HG02852 (cell line): ENCODE results near the gene PRR3.

Source experiments
- ATAC-seq: cut with Tn5 transposase; IDR thresholded peaks from one replicate; pipeline ENCODE4 v1.9.1; 2021; ENCODE audit warnings: mild to moderate bottlenecking, moderate library complexity; ENCODE audit not compliant: unreplicated experiment

Gene PRR3

GRCh38 chr6:30533460-30534294 lies 23.4 kb upstream of the PRR3 start:
- ATAC-seq = no peak

GRCh38 chr6:30537931-30538330 lies 19.2 kb upstream of the PRR3 start:
- ATAC-seq = no peak

GRCh38 chr6:30541515-30542403 lies 15.3 kb upstream of the PRR3 start:
- ATAC-seq = no peak

GRCh38 chr6:30542404-30542725 lies 14.7 kb upstream of the PRR3 start:
- no peak for ATAC-seq

- ATAC-seq = no peak
These were observed 14.2 kb upstream of the PRR3 start for GRCh38 chr6:30542915-30543314.

GRCh38 chr6:30543821-30544220 lies 13.3 kb upstream of the PRR3 start:
- no peak for ATAC-seq

- peak; percentile 50 for ATAC-seq
These were observed 12.3 kb upstream of the PRR3 start for GRCh38 chr6:30544666-30545272.

GRCh38 chr6:30547454-30547853 lies 9.6 kb upstream of the PRR3 start:
- no peak for ATAC-seq

GRCh38 chr6:30548375-30548774 lies 8.7 kb upstream of the PRR3 start:
- ATAC-seq = no peak

GRCh38 chr6:30554404-30554803 lies 2.7 kb upstream of the PRR3 start:
- ATAC-seq = no peak

- no peak for ATAC-seq
These were observed 1.9 kb upstream of the PRR3 start for GRCh38 chr6:30554962-30555815.

- no peak for ATAC-seq
These were observed 1.4 kb upstream of the PRR3 start for GRCh38 chr6:30555816-30556065.

GRCh38 chr6:30556066-30556905 lies 809 bp upstream of the PRR3 start, which contains the start of gene GNL1:
Gene GNL1, minus strand, starts transcription at chr6:30556489. Its CDS starts 286 bp downstream, at chr6:30556203.
- ATAC-seq = peak; percentile 72

- ATAC-seq = no peak
These were observed 537 bp downstream of the PRR3 start for GRCh38 chr6:30557683-30557981.

- ATAC-seq = no peak
These were observed 3.8 kb downstream of the PRR3 start for GRCh38 chr6:30560930-30561329.

GRCh38 chr6:30562470-30563425 lies 5.7 kb downstream of the PRR3 start:
- no peak for ATAC-seq

- no peak for ATAC-seq
These were observed 7.0 kb downstream of the PRR3 start for GRCh38 chr6:30564114-30564513.

GRCh38 chr6:30565772-30566171 lies 8.7 kb downstream of the PRR3 start:
- ATAC-seq = no peak

- no peak for ATAC-seq
These were observed 11.2 kb downstream of the PRR3 start for GRCh38 chr6:30568245-30568644.
